Measurements from ENCODE around the gene PRPF8.
"Not testable (repeated sequence)": the region's sequence is repeated elsewhere in the genome, so short reads cannot be mapped to it uniquely, and the experiment has no call there.

The PRPF8 gene

DNA sequence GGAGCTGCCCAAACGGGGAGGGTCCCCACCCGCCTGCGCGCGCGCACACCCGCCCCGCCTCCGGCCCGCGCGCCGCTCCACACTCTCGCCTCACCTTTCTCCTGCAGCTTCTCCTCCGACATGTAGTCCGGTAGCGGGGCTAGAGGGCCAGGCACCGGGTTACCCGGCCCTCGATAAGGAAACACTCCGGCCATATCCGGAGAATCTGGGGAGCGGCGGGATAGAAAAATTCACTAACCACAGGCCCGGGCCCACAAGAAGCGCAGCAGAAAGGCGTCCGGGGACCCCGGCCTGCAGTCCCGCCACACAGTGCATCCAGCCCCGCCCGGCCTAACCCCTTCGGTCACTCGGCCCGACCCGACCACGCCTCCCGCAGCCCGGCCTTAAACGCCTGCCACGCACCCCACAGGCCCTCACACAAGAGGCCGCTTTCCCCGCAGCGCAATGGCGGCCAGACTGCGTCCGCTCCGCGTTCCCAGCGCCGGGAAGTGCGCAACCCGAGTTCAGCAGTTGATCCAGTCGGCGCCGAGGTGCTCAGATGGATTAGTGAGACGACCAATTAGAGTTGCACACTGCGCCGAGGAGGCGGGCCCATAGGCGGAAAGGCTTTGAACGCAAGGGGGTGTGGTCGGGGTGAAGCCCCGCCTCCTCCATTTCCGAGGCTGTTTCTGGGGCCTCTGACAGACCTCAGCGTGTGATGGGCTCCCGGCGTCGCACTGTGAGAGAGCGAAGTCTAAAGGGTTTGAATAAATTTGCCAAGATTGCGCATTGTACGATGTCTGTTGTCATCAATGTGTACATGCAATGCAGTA, at the start of gene PRPF8:
Gene PRPF8 (minus strand): TSS at position 490 of the 812 bp plus-strand sequence. CDS start 296 bp downstream, at position 194.
- peak; percentile 96 for DNase-seq (ENCODE audit: low spot score)

- no peak for DNase-seq (ENCODE audit: low spot score)
Measured at GRCh38 chr17:1733759-1734158, 49.1 kb upstream of the PRPF8 start.

DNA sequence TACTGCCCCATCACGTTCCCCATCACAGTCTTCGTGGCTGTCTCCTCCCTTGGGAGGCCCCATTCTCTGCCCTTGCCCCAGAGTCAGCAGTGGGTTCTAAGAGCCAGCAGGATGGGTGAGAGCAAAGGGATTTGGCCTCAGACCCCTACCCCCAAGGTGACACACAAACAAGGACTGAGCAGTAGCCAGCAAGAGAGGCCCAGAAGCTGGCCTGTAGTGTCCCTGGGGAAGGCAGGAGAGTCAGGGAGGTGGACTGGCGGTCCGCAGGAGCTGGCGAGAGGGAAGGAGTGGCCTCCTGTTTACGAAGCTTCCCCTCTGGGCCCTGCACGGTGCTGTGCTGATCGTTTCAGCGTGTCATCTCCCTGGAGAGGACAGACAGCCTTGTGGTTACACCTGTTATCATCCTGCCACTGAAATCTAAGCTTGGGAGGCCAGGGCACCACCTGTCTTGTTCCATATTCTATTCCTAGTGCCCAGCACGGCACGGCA, 48.2 kb upstream of the PRPF8 start:
- DNase-seq (ENCODE audit: low spot score), result no peak

DNA sequence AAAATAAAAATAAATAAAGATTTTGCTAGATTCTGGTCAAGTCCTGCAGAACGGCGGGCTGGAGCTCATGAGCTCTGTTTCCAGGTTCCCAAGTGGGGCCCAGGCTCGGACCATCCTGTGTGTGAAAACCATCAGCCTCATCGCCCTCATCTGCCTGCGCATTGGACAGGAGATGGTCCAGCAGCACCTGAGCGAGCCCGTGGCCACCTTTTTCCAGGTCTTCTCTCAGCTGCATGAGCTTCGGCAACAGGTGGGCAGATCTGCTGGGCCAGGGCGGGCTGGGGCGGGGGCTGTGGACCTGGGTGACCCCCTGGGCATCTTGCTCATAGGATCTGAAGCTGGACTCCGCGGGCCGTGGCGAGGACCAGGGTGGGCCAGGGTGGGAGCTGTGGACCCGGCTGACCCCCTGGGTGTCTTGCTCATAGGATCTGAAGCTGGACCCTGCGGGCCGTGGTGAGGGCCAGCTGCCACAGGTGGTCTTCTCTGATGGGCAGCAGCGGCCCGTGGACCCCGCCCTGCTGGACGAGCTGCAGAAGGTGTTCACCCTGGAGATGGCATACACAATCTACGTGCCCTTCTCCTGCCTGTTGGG, 47.7 kb upstream of the PRPF8 start:
- no peak for DNase-seq (ENCODE audit: low spot score)

DNA sequence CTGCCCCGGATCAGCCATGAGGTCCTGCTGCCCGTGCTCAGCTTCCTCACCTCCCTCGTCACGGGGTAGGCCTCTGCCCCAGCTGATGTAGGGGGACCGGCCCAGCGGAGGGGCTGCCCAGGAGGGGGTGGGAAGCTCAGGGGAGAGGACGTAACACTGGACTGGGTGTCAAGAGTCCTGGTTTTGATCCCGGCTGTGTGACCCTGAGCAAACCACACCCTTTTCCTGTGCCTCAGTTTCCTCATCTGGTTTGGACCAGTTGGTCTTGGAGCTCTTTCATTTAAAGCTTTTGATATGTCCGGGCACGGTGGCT, 46.5 kb upstream of the PRPF8 start:
- no peak for DNase-seq (ENCODE audit: low spot score)

GRCh38 chr17:1730326-1731193, 45.9 kb upstream of the PRPF8 start:
- DNase-seq (ENCODE audit: low spot score), result peak; percentile 42

- DNase-seq (ENCODE audit: low spot score), result no peak
Measured at GRCh38 chr17:1729966-1730325, 45.3 kb upstream of the PRPF8 start.

DNA sequence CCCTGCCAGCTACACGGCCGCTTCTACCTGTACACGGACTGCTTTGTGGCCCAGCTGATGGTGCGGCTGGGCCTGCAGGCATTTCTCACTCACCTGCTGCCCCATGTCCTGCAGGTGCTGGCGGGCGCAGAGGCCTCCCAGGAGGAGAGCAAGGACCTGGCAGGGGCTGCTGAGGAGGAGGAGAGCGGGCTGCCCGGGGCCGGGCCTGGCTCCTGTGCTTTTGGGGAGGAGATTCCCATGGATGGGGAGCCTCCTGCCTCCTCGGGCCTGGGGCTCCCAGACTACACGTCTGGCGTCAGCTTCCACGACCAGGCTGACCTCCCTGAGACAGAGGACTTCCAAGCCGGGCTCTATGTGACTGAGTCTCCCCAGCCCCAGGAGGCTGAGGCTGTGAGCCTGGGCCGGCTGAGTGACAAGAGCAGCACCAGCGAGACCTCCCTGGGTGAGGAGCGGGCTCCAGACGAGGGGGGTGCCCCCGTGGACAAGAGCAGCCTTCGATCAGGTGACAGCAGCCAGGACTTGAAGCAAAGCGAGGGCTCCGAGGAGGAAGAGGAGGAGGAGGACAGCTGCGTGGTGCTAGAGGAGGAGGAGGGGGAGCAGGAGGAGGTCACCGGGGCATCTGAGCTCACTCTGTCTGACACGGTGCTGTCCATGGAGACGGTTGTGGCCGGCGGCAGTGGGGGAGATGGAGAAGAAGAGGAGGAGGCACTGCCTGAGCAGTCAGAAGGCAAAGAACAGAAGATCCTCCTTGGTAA, 43.4 kb upstream of the PRPF8 start:
- no peak for DNase-seq (ENCODE audit: low spot score)

DNA sequence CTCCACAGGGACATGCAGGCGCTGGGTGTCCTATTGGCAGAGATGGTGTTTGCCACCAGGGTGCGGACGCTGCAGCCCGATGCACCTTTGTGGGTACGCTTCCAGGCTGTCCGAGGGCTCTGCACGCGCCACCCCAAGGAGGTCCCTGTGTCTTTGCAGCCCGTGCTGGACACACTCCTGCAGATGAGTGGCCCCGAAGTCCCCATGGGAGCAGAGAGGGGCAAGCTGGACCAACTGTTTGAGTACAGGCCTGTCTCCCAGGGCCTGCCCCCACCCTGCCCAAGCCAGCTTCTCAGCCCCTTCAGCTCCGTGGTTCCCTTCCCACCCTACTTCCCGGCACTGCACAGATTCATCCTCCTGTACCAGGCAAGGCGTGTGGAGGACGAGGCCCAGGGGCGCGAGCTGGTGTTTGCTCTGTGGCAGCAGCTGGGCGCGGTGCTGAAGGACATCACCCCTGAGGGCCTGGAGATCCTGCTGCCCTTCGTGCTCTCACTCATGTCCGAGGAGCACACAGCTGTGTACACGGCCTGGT, 42.7 kb upstream of the PRPF8 start:
- no peak for DNase-seq (ENCODE audit: low spot score)

- DNase-seq (ENCODE audit: low spot score), result no peak
Measured at GRCh38 chr17:1726626-1727257, 42.1 kb upstream of the PRPF8 start.

GRCh38 chr17:1725642-1726511, 41.2 kb upstream of the PRPF8 start:
- no peak for DNase-seq (ENCODE audit: low spot score)

GRCh38 chr17:1724869-1725641, 40.4 kb upstream of the PRPF8 start:
- no peak for DNase-seq (ENCODE audit: low spot score)

DNA sequence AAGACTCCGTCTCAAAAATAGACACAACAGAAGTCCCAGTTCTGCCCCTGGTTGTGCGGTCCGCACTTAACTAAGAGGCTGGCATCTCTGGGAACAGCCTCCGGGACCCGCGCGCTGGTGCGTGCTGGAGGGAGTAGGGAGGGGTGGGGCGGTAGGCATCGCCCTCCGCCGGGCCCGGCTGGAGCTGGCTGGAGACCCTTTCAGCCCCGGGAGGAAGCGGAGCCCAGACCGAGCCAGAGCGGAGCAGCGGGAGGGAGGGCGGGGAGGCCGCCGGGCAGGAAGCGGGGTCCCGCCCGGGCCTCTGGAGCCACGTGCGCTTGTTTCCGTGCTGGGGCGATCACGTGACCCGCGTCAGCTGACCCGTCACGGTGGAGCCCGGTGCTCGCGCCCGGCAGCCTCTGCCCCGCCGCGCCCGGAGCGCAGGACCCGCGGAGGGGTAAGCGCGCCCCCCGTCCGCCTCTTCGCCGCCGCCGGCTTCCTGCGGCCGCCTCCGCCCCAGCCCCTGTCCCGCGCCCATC, 39.7 kb upstream of the PRPF8 start, which contains the start of gene WDR81:
Gene WDR81 (plus strand): TSS at position 354 of the 518 bp plus-strand sequence. CDS start 256 bp downstream, outside the sequence.
- DNase-seq (ENCODE audit: low spot score), result peak; percentile 79

DNA sequence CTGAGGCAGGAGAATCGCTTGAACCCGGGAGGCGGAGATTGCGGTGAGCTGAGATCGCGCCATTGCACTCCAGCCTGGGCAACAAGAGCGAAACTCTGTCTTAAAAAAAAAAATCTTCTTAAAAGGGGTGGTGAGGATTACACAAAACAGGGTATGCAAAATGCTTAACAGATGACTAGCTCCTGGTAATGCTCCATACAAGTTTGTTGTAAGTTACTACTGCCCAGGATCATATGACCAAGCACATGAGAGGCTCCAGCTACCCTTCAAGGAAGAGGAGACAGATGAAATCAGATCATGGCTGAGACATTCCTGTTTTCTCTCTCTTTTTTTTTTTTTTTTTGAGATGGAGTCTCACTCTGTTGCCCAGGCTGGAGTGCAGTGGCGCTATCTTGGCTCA, 37.4 kb upstream of the PRPF8 start:
- not testable (repeated sequence) for DNase-seq (ENCODE audit: low spot score)

- peak; percentile 51 for DNase-seq (ENCODE audit: low spot score)
Measured at GRCh38 chr17:1720856-1721386, 36.3 kb upstream of the PRPF8 start.

DNA sequence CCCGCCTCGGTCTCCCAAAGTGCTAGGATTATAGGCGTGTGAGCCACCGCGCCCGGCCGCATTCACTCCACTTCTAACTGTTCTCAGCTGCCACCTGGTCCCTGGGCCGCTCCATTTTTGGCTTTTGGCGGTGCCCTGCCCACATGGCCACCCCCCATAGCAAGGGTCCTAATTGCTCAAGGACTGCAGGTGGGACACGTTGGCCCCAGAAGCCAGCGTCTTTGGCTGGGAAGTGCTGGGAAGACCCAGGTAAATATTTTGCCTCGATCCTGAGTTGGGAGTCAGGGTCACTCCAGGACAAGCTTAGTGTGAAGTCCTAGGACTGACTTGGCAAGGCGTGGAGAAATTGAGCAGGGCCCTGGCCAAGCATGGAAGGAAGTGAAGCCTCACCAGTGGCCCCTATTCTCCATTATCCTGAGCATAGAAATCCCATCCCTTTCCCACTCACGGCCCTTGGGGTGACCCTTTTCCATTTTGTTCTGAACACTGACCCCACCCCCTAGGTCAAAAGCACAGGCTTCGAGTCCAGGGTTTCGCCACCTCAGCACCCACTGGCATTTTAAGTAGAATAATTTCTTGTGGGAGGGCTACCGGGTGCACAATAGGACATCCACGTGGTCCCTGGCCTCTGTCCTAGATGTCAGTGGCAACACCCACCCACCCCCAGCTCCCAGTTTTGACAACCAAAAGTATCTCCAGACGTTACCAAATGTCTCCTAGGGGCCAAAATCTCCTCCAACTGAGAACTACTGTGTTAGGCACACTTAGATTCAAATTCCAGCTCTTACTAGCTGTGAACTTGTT, 33.9 kb upstream of the PRPF8 start:
- DNase-seq (ENCODE audit: low spot score), result no peak

- peak; percentile 99 for DNase-seq (ENCODE audit: low spot score)
Measured at GRCh38 chr17:1716912-1717695, 32.4 kb upstream of the PRPF8 start.
